AG09319 (cell line): ENCODE results near the gene KAT5.

ENCODE experiments used
- DNase-seq: peaks from one replicate; pipeline ENCODE4 v3.0.0-alpha.2; 2010; ENCODE audit warnings: low read depth; ENCODE audit errors: extremely low read depth
- CTCF ChIP-seq: IDR thresholded peaks from 2 replicates; pipeline ENCODE4 v1.5.1; 2011; ENCODE audit warnings: low read depth, mild to moderate bottlenecking, inconsistent platforms, low read length, moderate library complexity

The KAT5 gene

DNA sequence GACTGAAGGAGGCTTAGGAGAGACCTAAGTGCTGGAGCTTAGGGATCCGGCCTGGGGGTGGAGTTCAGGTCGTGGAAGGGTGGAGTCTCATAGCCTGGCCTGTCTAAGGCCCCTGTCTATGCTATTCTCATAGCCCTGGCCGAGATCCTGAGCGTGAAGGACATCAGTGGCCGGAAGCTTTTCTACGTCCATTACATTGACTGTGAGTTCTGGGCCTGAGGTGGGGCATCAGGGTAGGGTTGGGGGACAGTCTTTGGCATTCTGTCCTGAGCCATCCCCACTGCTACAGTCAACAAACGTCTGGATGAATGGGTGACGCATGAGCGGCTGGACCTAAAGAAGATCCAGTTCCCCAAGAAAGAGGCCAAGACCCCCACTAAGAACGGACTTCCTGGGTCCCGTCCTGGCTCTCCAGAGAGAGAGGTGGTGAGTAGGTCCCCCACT lies 603 bp downstream of the KAT5 start:
- no peak for TF ChIP-seq CTCF
- DNase-seq = no peak

DNA sequence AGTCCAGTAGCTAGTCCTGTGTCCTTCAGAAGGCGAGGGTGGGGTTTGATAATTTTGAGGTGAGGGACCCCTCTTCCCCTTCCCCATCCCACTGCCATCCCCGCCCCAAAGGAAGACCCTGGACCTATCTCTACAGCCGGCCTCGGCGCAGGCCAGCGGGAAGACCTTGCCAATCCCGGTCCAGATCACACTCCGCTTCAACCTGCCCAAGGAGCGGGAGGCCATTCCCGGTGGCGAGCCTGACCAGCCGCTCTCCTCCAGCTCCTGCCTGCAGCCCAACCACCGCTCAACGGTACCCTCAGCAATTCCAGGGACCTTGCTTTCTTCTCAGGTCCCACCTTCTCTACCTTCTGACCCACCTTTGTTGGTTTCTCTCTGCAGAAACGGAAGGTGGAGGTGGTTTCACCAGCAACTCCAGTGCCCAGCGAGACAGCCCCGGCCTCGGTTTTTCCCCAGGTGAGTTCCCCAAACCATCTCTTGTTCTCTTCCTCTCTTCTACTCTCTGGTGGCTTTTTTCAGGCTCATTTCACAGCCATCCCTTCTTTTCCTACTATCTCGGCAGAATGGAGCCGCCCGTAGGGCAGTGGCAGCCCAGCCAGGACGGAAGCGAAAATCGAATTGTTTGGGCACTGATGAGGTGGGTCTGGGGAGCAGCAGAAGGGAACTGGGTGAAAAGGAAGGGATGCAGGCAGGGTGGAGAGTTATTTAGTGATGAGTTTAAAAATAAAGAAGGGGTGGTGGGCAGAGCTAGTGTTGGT lies 1.3 kb downstream of the KAT5 start:
- no peak for DNase-seq
- no peak for TF ChIP-seq CTCF

- DNase-seq = no peak
- no peak for TF ChIP-seq CTCF
These were observed 2.4 kb downstream of the KAT5 start for GRCh38 chr11:65714433-65714832.

DNA sequence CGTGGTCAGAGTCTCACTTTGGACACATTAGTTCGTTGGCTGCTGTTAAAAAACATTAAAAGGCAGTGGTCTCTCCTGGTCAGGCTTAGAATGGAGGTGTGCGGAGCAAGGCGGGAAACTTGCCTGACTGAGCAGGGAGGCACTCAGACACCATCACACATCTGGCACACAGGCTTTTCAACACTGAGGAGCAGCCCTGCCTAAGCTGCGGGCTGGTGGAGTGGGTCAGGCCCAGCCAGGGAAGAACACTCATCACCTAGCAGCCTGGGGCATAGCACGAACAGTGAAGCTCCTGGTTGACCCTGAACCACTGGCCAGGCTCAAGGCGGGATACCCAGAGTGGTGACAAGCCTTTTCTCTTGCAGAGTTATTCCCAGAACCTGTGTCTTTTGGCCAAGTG lies 4.2 kb downstream of the KAT5 start:
- no peak for DNase-seq

DNA sequence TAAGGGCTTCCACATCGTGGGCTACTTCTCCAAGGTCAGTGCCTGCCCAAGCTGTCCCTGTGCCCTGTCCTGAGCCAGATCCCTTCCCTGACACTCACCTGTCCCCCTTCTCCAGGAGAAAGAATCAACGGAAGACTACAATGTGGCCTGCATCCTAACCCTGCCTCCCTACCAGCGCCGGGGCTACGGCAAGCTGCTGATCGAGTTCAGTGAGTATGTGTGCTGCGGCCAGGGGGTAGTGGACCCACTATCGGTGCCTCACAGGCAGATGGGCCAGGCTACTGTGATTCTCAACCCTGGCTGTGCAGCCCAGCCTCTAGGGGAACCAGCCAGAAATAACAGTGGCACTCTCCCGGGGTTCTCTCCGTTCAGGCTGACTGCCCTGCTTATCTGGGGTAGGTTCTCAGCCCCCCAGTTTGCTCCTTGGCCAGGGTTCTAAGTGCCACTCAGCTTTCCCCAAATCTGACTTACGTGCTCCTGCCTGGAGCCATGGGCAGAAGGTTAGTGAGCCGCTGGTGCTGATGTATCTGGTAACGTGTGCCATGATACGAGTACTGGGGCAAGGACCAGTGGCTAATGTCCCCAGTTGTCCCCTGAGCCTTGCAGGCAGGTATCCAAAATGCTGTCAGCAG lies 4.8 kb downstream of the KAT5 start:
- no peak for TF ChIP-seq CTCF
- DNase-seq = no peak

More for the DNA sequence above, 4.2 kb downstream of the KAT5 start:
- no peak for TF ChIP-seq CTCF

DNA sequence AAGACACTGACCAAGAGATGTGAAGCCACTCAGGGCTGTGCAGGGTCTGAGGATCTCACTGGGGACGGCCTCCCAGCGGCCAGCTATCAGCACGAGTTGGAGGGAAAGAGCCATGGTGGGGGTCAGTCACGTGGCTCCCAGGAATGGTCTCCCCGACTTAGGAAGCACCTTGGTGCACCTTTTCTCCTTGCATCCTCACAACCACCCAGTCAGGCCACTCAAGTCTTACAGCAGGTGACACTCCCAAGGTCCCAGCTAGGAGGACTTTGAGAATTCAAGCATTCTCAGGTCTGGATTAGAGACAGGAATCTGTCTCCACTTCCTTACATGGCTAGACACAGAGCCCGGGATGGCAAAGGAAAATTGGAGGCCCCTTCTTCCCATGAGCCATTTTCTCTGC lies 5.9 kb downstream of the KAT5 start:
- no peak for TF ChIP-seq CTCF
- DNase-seq = no peak

DNA sequence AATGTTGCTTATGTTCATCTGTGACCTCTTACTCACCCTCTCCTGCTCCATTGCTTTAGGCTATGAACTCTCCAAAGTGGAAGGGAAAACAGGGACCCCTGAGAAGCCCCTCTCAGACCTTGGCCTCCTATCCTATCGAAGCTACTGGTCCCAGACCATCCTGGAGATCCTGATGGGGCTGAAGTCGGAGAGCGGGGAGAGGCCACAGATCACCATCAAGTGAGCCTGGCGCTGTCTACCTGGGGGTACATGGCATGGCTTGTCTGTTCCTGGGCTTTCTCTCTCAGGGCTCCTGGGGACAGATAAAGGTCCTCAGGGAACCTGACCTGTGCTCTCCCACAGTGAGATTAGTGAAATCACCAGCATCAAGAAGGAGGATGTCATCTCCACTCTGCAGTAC lies 6.5 kb downstream of the KAT5 start:
- TF ChIP-seq CTCF = no peak
- DNase-seq = no peak
